Vagina (tissue), 2 donors: ENCODE data around the gene MPPED1.

ENCODE experiments used
- POLR2AphosphoS5 ChIP-seq, 2 donors: sonication (generic); formaldehyde crosslinking; IDR thresholded peaks; one replicate each; pipeline ENCODE4 v1.9.0; 2017; ENCODE audit warnings: antibody characterized with exemption in 2 of 2, mild to moderate bottlenecking in 2 of 2, low read depth in 1 of 2; ENCODE audit not compliant: insufficient read depth in 1 of 2
- TF ChIP-seq, protein P1 (sequence below), 3 experiments: fragments of 450-650 bp in 2 of 3; fragments of 200-600 bp in 1 of 3; sonication (generic) in 1 of 3; IDR thresholded peaks; one replicate each; pipeline ENCODE4 v1.5.1; 2017 to 2019; ENCODE audit warnings: antibody characterized with exemption in 3 of 3, mild to moderate bottlenecking in 2 of 3, moderate library complexity in 2 of 3

DNA sequence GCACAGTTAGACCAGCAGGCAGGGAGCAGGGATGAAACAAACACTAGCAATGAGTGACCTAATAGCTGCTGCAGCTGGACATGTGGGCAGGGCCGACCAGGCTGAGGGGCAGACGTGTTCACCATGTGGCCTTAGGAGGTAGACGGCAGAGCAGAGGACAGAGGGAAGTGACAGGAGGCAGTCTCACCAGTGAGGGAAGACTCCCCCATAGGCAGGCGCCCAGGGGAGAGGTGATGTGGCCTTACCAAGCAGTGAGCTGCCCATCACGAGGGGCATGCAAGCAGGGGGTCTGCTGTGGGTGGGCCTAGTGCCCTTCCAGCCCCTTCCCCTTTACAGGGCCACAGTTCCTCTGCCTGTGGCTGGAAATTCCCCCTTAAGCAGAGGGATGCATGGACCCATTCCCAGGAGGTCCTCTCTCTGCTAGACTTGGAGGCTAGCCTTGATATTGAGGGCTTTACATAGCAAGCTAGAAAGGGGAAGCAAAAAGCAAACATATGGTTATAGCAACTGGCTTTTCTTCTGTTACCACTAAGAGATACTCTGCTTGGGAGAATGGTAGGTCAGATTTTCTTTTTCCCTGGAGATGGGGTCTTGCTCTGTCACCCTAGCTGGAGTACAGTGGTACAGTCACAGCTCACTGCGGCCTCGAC is 67.6 kb downstream of the MPPED1 start:
- TF ChIP-seq, protein P1, sequence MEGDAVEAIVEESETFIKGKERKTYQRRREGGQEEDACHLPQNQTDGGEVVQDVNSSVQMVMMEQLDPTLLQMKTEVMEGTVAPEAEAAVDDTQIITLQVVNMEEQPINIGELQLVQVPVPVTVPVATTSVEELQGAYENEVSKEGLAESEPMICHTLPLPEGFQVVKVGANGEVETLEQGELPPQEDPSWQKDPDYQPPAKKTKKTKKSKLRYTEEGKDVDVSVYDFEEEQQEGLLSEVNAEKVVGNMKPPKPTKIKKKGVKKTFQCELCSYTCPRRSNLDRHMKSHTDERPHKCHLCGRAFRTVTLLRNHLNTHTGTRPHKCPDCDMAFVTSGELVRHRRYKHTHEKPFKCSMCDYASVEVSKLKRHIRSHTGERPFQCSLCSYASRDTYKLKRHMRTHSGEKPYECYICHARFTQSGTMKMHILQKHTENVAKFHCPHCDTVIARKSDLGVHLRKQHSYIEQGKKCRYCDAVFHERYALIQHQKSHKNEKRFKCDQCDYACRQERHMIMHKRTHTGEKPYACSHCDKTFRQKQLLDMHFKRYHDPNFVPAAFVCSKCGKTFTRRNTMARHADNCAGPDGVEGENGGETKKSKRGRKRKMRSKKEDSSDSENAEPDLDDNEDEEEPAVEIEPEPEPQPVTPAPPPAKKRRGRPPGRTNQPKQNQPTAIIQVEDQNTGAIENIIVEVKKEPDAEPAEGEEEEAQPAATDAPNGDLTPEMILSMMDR (IDR thresholded peaks at IDR 0.05): no peak
- no peak for TF ChIP-seq POLR2AphosphoS5 (IDR thresholded peaks at IDR 0.05; ENCODE audit: insufficient read depth in 1 of 2, low read depth in 1 of 2)
